GM12872 (cell line): Measurements from ENCODE around the gene PTCSC3.

Experiments used
- TF ChIP-seq, protein P1 (sequence below): IDR thresholded peaks from 3 replicates; pipeline ENCODE4 v1.5.1; 2011; ENCODE audit warnings: low read depth, mild to moderate bottlenecking, low read length, moderate library complexity; ENCODE audit not compliant: insufficient read depth

The PTCSC3 gene

DNA sequence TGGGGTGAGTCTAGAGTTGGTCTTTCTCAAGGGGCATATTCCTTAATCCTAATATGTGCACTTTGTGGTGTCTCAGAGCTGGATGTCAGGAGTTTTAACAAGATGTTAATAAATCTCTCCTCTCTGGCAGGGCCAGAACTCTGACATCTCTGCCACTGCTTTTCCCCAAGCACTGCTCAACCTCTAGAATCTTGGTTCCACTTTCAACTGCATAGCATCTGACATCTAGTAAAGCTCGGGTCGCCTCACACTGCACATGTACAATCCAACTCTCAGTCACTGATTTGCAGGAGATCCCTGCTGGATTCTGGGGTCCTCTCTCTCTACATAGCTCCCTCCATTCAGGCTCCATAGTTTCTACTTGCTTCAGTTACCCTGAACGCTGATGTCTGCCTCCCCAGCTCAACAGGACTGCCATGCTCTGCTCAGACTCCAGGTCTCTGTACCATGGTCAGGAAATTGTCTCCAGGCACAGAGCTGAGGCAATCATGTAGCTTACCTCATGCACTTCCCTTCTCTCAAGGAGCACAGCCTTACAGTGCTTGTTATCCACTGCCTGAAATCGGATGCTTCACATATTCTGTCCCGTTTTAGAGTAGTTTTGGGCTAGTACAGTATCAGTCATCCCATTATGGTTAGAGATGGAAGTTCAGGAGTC lies 1.6 kb downstream of the PTCSC3 start:
- TF ChIP-seq, protein P1, sequence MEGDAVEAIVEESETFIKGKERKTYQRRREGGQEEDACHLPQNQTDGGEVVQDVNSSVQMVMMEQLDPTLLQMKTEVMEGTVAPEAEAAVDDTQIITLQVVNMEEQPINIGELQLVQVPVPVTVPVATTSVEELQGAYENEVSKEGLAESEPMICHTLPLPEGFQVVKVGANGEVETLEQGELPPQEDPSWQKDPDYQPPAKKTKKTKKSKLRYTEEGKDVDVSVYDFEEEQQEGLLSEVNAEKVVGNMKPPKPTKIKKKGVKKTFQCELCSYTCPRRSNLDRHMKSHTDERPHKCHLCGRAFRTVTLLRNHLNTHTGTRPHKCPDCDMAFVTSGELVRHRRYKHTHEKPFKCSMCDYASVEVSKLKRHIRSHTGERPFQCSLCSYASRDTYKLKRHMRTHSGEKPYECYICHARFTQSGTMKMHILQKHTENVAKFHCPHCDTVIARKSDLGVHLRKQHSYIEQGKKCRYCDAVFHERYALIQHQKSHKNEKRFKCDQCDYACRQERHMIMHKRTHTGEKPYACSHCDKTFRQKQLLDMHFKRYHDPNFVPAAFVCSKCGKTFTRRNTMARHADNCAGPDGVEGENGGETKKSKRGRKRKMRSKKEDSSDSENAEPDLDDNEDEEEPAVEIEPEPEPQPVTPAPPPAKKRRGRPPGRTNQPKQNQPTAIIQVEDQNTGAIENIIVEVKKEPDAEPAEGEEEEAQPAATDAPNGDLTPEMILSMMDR, result no peak

DNA sequence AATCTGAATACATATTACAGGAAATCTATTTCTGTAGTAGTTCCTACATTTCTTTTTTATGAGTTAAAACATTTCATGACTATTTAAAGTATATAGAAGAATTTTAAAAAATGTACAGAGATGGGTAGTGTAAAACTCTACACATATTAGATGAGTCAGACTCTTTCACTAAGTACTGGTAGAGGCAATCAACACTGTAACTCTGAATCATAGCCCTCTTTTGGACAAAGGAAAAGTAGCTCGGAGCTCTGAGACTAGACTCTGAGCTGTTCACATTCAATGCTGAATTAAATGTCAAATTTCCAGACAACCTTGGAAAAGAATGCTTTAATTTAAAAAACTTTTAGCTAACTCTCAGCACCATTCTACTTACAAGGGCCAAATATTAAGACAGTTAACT lies 3.4 kb downstream of the PTCSC3 start:
- TF ChIP-seq, protein P1, result no peak

DNA sequence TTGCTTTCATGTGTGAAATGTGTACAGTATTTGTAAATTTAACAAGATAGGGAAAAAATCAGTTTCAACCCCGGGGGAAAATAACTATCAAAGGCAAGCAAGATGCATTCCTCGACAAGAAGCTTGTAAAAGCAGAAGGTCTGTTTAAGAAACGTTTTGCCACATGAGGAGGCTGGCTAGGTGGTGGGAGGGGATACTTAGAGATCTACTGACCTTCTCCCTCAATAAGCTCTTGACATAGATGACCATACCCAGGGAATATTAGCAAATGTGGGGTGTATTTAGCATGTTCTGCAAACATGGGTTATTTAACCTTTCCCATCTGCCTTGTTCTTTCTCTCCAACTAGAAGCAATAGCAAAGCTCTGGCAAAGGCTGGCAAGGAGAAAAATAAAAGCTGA lies 4.9 kb downstream of the PTCSC3 start:
- TF ChIP-seq, protein P1, result no peak

DNA sequence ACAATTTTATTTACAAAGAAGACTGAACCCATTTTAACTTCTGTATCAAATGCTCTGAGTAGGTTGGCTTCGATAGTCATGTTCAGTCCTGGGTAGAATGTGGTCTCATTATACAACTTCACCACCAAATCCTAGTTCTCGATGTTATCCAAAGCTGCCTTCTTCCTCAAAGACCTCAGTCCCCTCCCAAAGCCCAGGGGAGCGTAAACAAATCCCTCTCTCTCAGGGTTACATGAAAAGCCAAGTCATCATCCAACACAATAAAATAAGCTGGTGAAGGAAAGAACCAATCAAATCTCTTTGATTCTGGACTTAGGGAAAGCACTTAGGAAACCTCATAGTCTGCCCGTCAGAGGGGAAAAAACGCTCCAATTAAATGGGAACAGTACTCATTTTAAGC lies 9.1 kb downstream of the PTCSC3 start:
- TF ChIP-seq, protein P1, result no peak

DNA sequence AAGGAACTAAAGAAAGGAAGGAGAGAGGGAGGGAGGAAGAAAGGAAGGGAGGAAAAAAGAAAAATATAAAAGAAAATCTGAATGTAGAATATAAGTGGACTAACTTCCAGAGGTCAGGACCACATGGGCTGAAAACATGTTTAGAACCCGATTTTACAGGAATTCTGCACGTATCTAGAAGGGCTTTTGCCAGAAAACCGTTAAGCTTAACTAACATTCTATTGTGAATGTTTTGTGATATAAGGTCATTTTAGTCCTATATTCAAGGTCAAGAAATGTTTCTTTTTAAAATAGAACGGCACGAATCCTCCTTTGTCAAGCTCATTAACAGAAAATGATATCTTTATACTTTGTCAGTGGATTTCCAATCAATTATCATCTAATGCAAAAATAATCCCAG lies 13.1 kb downstream of the PTCSC3 start:
- TF ChIP-seq, protein P1, result no peak

DNA sequence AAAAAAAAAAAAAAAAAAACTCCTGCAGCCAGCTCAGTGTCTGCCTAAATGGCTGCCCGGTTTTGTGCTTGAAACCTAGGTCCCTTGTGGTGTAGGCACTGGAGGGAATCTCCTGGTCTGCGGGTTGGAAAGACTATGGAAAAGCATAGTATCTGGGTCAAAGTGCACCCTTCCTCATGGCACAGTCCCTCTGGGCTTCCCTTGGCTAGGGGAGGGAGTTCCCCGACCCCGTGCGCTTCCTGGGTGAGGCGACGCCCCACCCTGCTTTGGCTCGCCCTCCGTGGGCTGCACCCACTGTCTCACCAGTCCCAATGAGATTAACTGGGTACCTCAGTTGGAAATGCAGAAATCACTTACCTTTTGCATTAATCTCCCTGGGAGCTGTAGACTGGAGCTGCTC lies 14.3 kb downstream of the PTCSC3 start:
- TF ChIP-seq, protein P1, result no peak

DNA sequence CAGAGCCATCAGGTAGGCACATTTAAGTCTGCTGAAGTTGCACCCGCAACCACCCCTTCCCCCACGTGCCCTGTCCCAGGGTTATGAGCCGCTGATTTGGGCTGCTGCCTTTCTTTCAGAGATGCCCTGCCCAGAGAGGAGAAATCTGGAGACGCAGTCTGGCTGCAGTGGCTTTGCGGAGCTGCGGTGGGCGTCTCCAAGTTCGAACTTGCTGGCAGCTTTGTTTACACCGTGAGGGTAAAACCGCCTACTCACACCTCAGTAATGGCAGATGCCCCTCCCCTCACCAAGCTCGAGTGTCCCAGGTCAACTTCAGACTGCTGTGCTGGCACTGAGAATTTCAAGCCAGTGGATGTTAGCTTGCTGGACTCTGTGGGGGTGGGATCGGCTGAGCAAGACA lies 14.7 kb downstream of the PTCSC3 start:
- TF ChIP-seq, protein P1, result no peak
